GM23338 (cell line): ENCODE measurements around the gene FAM131B.

Experiments used
- CREB1 ChIP-seq: fragments of 250-450 bp; sonication (Bioruptor Pico); IDR thresholded peaks from 2 replicates; pipeline ENCODE4 v1.5.0; 2020; ENCODE audit warnings: low read depth, mild to moderate bottlenecking, moderate library complexity
- CTCF ChIP-seq, 2 experiments: fragments of 200-600 bp in 1 of 2; sonication (generic) in 1 of 2; conservative IDR thresholded peaks; 2 replicates each; pipeline versions ENCODE4 v1.5.1 to v1.6.1; 2016 to 2017; ENCODE audit warnings: antibody characterized with exemption in 2 of 2, low read depth in 2 of 2, mild to moderate bottlenecking in 2 of 2, moderate library complexity in 1 of 2
- EZH2 ChIP-seq: fragments of 200-600 bp; sonication (generic); IDR thresholded peaks from one replicate; pipeline ENCODE4 v1.8.0; 2017; ENCODE audit warnings: antibody characterized with exemption, mild to moderate bottlenecking, low read depth; ENCODE audit not compliant: unreplicated experiment
- EZH2phosphoT487 ChIP-seq: fragments of 200-600 bp; sonication (generic); IDR thresholded peaks from one replicate; pipeline ENCODE4 v1.8.1; 2018; ENCODE audit warnings: antibody characterized with exemption; ENCODE audit not compliant: unreplicated experiment
- JUNB ChIP-seq: IDR thresholded peaks from one replicate; pipeline ENCODE4 v1.6.1; 2016; ENCODE audit warnings: antibody characterized with exemption; ENCODE audit not compliant: unreplicated experiment
- NANOG ChIP-seq: IDR thresholded peaks from 2 replicates; pipeline ENCODE4 v1.6.1; 2016; ENCODE audit warnings: antibody characterized with exemption, borderline replicate concordance
- POLR2AphosphoS5 ChIP-seq: IDR thresholded peaks from 2 replicates; pipeline ENCODE4 v1.6.1; 2016; ENCODE audit warnings: antibody characterized with exemption, low read depth
- STAT1 ChIP-seq: IDR thresholded peaks from one replicate; pipeline ENCODE4 v1.6.1; 2016; ENCODE audit warnings: antibody characterized with exemption; ENCODE audit not compliant: unreplicated experiment
- ZNF114 ChIP-seq: fragments of 250-450 bp; sonication (Bioruptor Pico); IDR thresholded peaks from 2 replicates; pipeline ENCODE4 v1.5.0; 2020; ENCODE audit warnings: mild to moderate bottlenecking, moderate library complexity
- TF ChIP-seq, protein P1 (sequence below): IDR thresholded peaks from 2 replicates; pipeline ENCODE4 v1.6.1; 2016; ENCODE audit warnings: antibody characterized with exemption
- TF ChIP-seq, protein P2 (sequence below): IDR thresholded peaks from one replicate; pipeline ENCODE4 v1.6.1; 2018; ENCODE audit warnings: antibody characterized with exemption; ENCODE audit not compliant: unreplicated experiment

DNA sequence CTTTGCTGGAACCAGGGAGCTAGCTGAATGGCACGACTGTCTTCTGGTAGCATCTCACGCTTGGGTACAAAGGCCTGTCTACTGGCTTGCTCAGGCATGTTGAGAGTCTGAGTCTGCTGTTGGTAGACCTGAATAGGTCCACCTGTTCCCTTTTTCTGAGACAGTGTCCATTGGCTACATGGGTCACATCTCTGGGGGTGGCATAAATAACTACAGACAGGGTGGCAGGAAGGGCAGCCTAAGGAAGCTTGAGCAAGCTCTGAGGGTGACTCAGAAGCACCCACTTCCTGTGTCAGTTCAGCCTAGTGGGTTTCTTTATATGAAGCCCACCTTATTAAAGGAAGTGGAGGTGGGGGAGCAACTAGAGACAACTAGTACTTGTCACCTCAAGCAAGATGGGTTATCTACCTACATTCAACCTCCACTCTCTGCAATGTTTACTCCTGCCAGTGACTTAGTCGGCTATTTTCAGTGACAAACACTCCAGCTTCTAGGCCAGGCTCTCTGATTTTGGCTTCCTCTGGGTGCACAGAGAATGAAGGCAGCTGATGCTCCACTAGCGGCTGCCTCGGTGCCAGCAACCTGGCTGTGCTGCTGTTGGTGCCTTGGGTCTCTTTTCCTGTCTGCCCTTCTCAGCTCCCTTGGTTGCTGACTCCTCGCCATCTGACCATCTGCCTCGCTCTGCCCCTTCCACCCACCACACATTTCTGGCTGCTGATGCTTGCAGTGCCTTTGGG is 13.0 kb upstream of the FAM131B start:
- TF ChIP-seq CTCF (conservative IDR thresholded peaks at IDR 0.05; ENCODE audit: low read depth in 2 of 2) (no peak), POLR2AphosphoS5 (no peak), EZH2 (no peak), JUNB (no peak), CREB1 (no peak), EZH2phosphoT487 (no peak), NANOG (no peak), STAT1 (no peak), ZNF114 (CRISPR knock-in tag) (no peak)
- TF ChIP-seq, protein P1, sequence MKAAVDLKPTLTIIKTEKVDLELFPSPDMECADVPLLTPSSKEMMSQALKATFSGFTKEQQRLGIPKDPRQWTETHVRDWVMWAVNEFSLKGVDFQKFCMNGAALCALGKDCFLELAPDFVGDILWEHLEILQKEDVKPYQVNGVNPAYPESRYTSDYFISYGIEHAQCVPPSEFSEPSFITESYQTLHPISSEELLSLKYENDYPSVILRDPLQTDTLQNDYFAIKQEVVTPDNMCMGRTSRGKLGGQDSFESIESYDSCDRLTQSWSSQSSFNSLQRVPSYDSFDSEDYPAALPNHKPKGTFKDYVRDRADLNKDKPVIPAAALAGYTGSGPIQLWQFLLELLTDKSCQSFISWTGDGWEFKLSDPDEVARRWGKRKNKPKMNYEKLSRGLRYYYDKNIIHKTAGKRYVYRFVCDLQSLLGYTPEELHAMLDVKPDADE, result no peak
- TF ChIP-seq, protein P2, sequence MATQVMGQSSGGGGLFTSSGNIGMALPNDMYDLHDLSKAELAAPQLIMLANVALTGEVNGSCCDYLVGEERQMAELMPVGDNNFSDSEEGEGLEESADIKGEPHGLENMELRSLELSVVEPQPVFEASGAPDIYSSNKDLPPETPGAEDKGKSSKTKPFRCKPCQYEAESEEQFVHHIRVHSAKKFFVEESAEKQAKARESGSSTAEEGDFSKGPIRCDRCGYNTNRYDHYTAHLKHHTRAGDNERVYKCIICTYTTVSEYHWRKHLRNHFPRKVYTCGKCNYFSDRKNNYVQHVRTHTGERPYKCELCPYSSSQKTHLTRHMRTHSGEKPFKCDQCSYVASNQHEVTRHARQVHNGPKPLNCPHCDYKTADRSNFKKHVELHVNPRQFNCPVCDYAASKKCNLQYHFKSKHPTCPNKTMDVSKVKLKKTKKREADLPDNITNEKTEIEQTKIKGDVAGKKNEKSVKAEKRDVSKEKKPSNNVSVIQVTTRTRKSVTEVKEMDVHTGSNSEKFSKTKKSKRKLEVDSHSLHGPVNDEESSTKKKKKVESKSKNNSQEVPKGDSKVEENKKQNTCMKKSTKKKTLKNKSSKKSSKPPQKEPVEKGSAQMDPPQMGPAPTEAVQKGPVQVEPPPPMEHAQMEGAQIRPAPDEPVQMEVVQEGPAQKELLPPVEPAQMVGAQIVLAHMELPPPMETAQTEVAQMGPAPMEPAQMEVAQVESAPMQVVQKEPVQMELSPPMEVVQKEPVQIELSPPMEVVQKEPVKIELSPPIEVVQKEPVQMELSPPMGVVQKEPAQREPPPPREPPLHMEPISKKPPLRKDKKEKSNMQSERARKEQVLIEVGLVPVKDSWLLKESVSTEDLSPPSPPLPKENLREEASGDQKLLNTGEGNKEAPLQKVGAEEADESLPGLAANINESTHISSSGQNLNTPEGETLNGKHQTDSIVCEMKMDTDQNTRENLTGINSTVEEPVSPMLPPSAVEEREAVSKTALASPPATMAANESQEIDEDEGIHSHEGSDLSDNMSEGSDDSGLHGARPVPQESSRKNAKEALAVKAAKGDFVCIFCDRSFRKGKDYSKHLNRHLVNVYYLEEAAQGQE, result no peak
